Liver (tissue), 9 donors: ENCODE data around the gene RAB1A. TPM values are rescaled to one million over a fixed set of nuclear protein-coding genes. Genes with fewer than 3 reads are reported as not detected.

Experiments used
- DNase-seq: peaks from one replicate; pipeline ENCODE4 v3.0.0-alpha.2; 2017; ENCODE audit warnings: low spot score
- H3K27ac ChIP-seq, 2 donors: one replicate each; pipeline ENCODE4 v1.7.0; 2013; ENCODE audit warnings: inconsistent platforms in 2 of 2, low read length in 2 of 2, control low read depth in 1 of 2, low read depth in 1 of 2, mild to moderate bottlenecking in 1 of 2
- H3K27me3 ChIP-seq, 4 donors: one replicate each; pipeline versions ENCODE4 v1.6.1 to v1.7.0; 2013; ENCODE audit warnings: low read length in 3 of 4, inconsistent platforms in 1 of 4, mild to moderate bottlenecking in 1 of 4, moderate library complexity in 1 of 4; ENCODE audit not compliant: control insufficient read depth in 4 of 4, insufficient read depth in 4 of 4
- H3K36me3 ChIP-seq, 4 donors: one replicate each; pipeline versions ENCODE4 v1.6.1 to v1.7.0; 2013; ENCODE audit warnings: low read length in 3 of 4, mild to moderate bottlenecking in 3 of 4, low read depth in 1 of 4, moderate library complexity in 1 of 4; ENCODE audit not compliant: control insufficient read depth in 4 of 4, insufficient read depth in 3 of 4
- H3K4me1 ChIP-seq, 4 donors: one replicate each; pipeline versions ENCODE4 v1.6.1 to v1.7.0; 2013; ENCODE audit warnings: low read length in 3 of 4, mild to moderate bottlenecking in 3 of 4, moderate library complexity in 1 of 4; ENCODE audit not compliant: control insufficient read depth in 4 of 4, insufficient read depth in 4 of 4
- H3K4me3 ChIP-seq, 3 donors: one replicate each; pipeline versions ENCODE4 v1.6.1 to v1.7.0; 2013; ENCODE audit warnings: low read length in 3 of 3, control low read depth in 1 of 3, low read depth in 1 of 3, mild to moderate bottlenecking in 1 of 3
- H3K9ac ChIP-seq, 2 donors: one replicate each; pipeline ENCODE4 v1.7.0; 2013; ENCODE audit warnings: low read length in 2 of 2, mild to moderate bottlenecking in 2 of 2, moderate library complexity in 2 of 2, control low read depth in 1 of 2, low read depth in 1 of 2
- H3K9me3 ChIP-seq, 4 donors: one replicate each; pipeline versions ENCODE4 v1.6.1 to v1.7.0; 2013; ENCODE audit warnings: low read length in 3 of 4; ENCODE audit not compliant: control insufficient read depth in 4 of 4
- ATF3 ChIP-seq: IDR thresholded peaks from 2 replicates; pipeline ENCODE4 v1.6.1; 2016; ENCODE audit warnings: antibody characterized with exemption
- CTCF ChIP-seq: fragments of 150-350 bp; IDR thresholded peaks from 2 replicates; pipeline ENCODE4 v1.5.1; 2017; ENCODE audit warnings: improper control_type of control experiment, low read depth, low read length; ENCODE audit not compliant: missing input control
- EGR1 ChIP-seq, 2 donors: IDR thresholded peaks; 2 replicates each; pipeline ENCODE4 v1.6.1; 2016 to 2018; ENCODE audit warnings: antibody characterized with exemption in 2 of 2, low read depth in 2 of 2
- FOXA1 ChIP-seq: IDR thresholded peaks from 2 replicates; pipeline ENCODE4 v1.6.1; 2016; ENCODE audit warnings: antibody characterized with exemption
- FOXA2 ChIP-seq: IDR thresholded peaks from 2 replicates; pipeline ENCODE4 v1.6.1; 2016; ENCODE audit warnings: antibody characterized with exemption
- GABPA ChIP-seq, 2 donors: IDR thresholded peaks in 1 of 2; conservative IDR thresholded peaks in 1 of 2; 2 replicates each; pipeline ENCODE4 v1.6.1; 2016; ENCODE audit warnings: antibody characterized with exemption in 2 of 2, mild to moderate bottlenecking in 1 of 2, moderate library complexity in 1 of 2
- HNF4A ChIP-seq, 2 donors: conservative IDR thresholded peaks; 2 replicates each; pipeline ENCODE4 v1.6.1; 2016; ENCODE audit warnings: antibody characterized with exemption in 2 of 2, mild to moderate bottlenecking in 2 of 2
- HNF4G ChIP-seq: IDR thresholded peaks from 2 replicates; pipeline ENCODE4 v1.6.1; 2016; ENCODE audit warnings: antibody characterized with exemption
- JUND ChIP-seq, 2 donors: IDR thresholded peaks; 2 replicates each; pipeline ENCODE4 v1.6.1; 2016; ENCODE audit warnings: antibody characterized with exemption in 2 of 2
- NR2F2 ChIP-seq: IDR thresholded peaks from 2 replicates; pipeline ENCODE4 v1.6.1; 2016; ENCODE audit warnings: antibody characterized with exemption
- RAD21 ChIP-seq, 2 donors: IDR thresholded peaks; 2 replicates each; pipeline ENCODE4 v1.6.1; 2016; ENCODE audit warnings: antibody characterized with exemption in 2 of 2, mild to moderate bottlenecking in 2 of 2
- RXRA ChIP-seq, 2 donors: IDR thresholded peaks; 2 replicates each; pipeline ENCODE4 v1.6.1; 2017 to 2018; ENCODE audit warnings: antibody characterized with exemption in 2 of 2, mild to moderate bottlenecking in 1 of 2
- SP1 ChIP-seq: IDR thresholded peaks from 2 replicates; pipeline ENCODE4 v1.6.1; 2018; ENCODE audit warnings: antibody characterized with exemption, mild to moderate bottlenecking
- TAF1 ChIP-seq: conservative IDR thresholded peaks from 2 replicates; pipeline ENCODE4 v1.6.1; 2016; ENCODE audit warnings: antibody characterized with exemption, mild to moderate bottlenecking
- YY1 ChIP-seq: IDR thresholded peaks from 2 replicates; pipeline ENCODE4 v1.6.1; 2016; ENCODE audit warnings: antibody characterized with exemption, mild to moderate bottlenecking
- WGBS: extraction: QIAGEN DNeasy Blood & Tissue Kit; methylation state at CpG from one replicate; pipeline ENCODE4 v1.1.7; 2013; 5-methylcytosine and 5-hydroxymethylcytosine counted together
- polyA plus RNA-seq, 2 donors: library from polyadenylated mRNA; stranded (reverse) in 1 of 2; unstranded in 1 of 2; fragments of 200-250 nt in 1 of 2; fragments of >200 nt in 1 of 2; fragmentation: Nextera tagmentation in 1 of 2; extraction: Ambion mirVana in 1 of 2; gene quantifications; one replicate each; pipeline versions ENCODE4 v1.2.1 to v1.2.3, GENCODE V29; 2013 to 2015
- total RNA-seq, 2 donors: library from RNA; depleted of rRNA; stranded (reverse); fragments of >200 nt; gene quantifications; one replicate each; pipeline ENCODE4 v1.2.3, GENCODE V29; 2014
- TF ChIP-seq, protein P1 (sequence below): IDR thresholded peaks from 2 replicates; pipeline ENCODE4 v1.6.1; 2016; ENCODE audit warnings: antibody characterized with exemption, mild to moderate bottlenecking
- TF ChIP-seq, protein P2 (sequence below): IDR thresholded peaks from 2 replicates; pipeline ENCODE4 v1.6.1; 2016; ENCODE audit warnings: antibody characterized with exemption
- donor health status: healthy.
- donor health status: healthy.
- donor health status: healthy.
- donor health status: healthy.
- donor health status: healthy.

RAB1A gene
- total and polyA plus RNA-seq, 4 donors, result 52.8 to 89.7 (median 77.8) TPM

DNA sequence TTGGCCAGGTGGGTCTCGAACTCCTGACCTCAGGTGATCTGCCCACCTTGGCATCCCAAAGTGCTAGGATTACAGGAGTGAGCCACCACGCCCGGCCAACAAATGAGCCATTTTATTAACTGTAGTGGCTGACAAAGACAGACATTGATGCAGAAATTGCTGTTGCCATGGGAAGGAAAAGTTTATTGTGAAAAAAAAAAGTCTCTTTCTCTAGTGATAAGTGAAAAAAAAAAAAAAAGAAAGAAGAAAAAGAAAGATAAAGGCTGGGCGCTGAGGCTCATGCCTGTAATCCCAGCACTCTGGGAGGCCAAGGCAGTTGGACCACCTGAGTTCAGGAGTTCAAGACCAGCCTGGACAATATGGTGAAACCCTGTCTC, 39.8 kb upstream of the RAB1A start:
- Histone ChIP-seq H3K36me3 (no peaks in the 10 kb centered on the region), H3K4me1 (peaks cover 1 to 13% (median 9%) of the 10 kb centered on the region in 4 donors), H3K27ac (no peak overlapping the region), H3K9me3 (no peaks in the 10 kb centered on the region), H3K27me3 (no peaks in the 10 kb centered on the region), H3K4me3 (no peak overlapping the region), H3K9ac (no peak overlapping the region)
- 94% methylated on average over 4 of the region's 4 CpGs for WGBS
- no peak for TF ChIP-seq SP1
- TF ChIP-seq FOXA2, result no peak
- no peak for TF ChIP-seq HNF4A (conservative IDR thresholded peaks at IDR 0.05)
- no peak for TF ChIP-seq HNF4G
- TF ChIP-seq, protein P1, sequence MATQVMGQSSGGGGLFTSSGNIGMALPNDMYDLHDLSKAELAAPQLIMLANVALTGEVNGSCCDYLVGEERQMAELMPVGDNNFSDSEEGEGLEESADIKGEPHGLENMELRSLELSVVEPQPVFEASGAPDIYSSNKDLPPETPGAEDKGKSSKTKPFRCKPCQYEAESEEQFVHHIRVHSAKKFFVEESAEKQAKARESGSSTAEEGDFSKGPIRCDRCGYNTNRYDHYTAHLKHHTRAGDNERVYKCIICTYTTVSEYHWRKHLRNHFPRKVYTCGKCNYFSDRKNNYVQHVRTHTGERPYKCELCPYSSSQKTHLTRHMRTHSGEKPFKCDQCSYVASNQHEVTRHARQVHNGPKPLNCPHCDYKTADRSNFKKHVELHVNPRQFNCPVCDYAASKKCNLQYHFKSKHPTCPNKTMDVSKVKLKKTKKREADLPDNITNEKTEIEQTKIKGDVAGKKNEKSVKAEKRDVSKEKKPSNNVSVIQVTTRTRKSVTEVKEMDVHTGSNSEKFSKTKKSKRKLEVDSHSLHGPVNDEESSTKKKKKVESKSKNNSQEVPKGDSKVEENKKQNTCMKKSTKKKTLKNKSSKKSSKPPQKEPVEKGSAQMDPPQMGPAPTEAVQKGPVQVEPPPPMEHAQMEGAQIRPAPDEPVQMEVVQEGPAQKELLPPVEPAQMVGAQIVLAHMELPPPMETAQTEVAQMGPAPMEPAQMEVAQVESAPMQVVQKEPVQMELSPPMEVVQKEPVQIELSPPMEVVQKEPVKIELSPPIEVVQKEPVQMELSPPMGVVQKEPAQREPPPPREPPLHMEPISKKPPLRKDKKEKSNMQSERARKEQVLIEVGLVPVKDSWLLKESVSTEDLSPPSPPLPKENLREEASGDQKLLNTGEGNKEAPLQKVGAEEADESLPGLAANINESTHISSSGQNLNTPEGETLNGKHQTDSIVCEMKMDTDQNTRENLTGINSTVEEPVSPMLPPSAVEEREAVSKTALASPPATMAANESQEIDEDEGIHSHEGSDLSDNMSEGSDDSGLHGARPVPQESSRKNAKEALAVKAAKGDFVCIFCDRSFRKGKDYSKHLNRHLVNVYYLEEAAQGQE, result no peak
- TF ChIP-seq RXRA (IDR thresholded peaks at IDR 0.05), result no peak
- no peak for TF ChIP-seq TAF1
- TF ChIP-seq, protein P2, sequence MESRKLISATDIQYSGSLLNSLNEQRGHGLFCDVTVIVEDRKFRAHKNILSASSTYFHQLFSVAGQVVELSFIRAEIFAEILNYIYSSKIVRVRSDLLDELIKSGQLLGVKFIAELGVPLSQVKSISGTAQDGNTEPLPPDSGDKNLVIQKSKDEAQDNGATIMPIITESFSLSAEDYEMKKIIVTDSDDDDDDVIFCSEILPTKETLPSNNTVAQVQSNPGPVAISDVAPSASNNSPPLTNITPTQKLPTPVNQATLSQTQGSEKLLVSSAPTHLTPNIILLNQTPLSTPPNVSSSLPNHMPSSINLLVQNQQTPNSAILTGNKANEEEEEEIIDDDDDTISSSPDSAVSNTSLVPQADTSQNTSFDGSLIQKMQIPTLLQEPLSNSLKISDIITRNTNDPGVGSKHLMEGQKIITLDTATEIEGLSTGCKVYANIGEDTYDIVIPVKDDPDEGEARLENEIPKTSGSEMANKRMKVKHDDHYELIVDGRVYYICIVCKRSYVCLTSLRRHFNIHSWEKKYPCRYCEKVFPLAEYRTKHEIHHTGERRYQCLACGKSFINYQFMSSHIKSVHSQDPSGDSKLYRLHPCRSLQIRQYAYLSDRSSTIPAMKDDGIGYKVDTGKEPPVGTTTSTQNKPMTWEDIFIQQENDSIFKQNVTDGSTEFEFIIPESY, result no peak
- no peak for TF ChIP-seq EGR1 (IDR thresholded peaks at IDR 0.05; ENCODE audit: low read depth in 2 of 2)
- DNase-seq, result no peak

GRCh38 chr2:65165558-65165957, 35.7 kb upstream of the RAB1A start:
- Histone ChIP-seq H3K9me3 (no peaks in the 10 kb centered on the region), H3K4me1 (peaks cover 1 to 8% (median 4%) of the 10 kb centered on the region in 4 donors), H3K9ac (no peak overlapping the region), H3K27ac (no peak overlapping the region), H3K4me3 (no peak overlapping the region), H3K36me3 (no peaks in the 10 kb centered on the region), H3K27me3 (no peaks in the 10 kb centered on the region)
- no peak for DNase-seq
- no peak for TF ChIP-seq RXRA (IDR thresholded peaks at IDR 0.05)
- no peak for TF ChIP-seq ATF3
- TF ChIP-seq EGR1 (IDR thresholded peaks at IDR 0.05; ENCODE audit: low read depth in 2 of 2), result no peak
- TF ChIP-seq FOXA1, result no peak
- no peak for TF ChIP-seq RAD21 (IDR thresholded peaks at IDR 0.05)
- TF ChIP-seq, protein P2, result no peak
- TF ChIP-seq YY1, result no peak
- TF ChIP-seq NR2F2, result no peak
- TF ChIP-seq HNF4A (conservative IDR thresholded peaks at IDR 0.05), result no peak
- TF ChIP-seq JUND (IDR thresholded peaks at IDR 0.05), result no peak
- TF ChIP-seq CTCF, result no peak
- TF ChIP-seq TAF1, result no peak
- no peak for TF ChIP-seq GABPA (IDR thresholded peaks at IDR 0.05 in 1 of 2, conservative IDR thresholded peaks at IDR 0.05 in 1 of 2)
- 87% methylated on average over 7 of the region's 7 CpGs for WGBS
